8988T (cell line): ENCODE results near the gene TTC39C.
A peak's percentile ranks its signal among the peaks of the same experiment; 100 is the strongest.

Experiments used
- DNase-seq: peaks from one replicate; pipeline ENCODE4 v3.0.0; 2011

The TTC39C gene

GRCh38 chr18:23992089-23992940 is 22.2 kb upstream of the TTC39C start:
- no peak for DNase-seq

- no peak for DNase-seq
These were observed 21.6 kb upstream of the TTC39C start for GRCh38 chr18:23992941-23993280.

GRCh38 chr18:23994361-23994902 is 20.1 kb upstream of the TTC39C start:
- no peak for DNase-seq

- DNase-seq = no peak
These were observed 19.4 kb upstream of the TTC39C start for GRCh38 chr18:23995180-23995579.

GRCh38 chr18:23998018-23998417 is 16.5 kb upstream of the TTC39C start:
- DNase-seq = no peak

GRCh38 chr18:23998820-23999219 is 15.7 kb upstream of the TTC39C start:
- no peak for DNase-seq

GRCh38 chr18:24000613-24001490 is 13.7 kb upstream of the TTC39C start:
- DNase-seq = no peak

GRCh38 chr18:24002479-24002878 is 12.1 kb upstream of the TTC39C start:
- DNase-seq = no peak

- no peak for DNase-seq
These were observed 11.3 kb upstream of the TTC39C start for GRCh38 chr18:24003288-24003687.

GRCh38 chr18:24003903-24004640 is 10.5 kb upstream of the TTC39C start:
- DNase-seq = no peak

GRCh38 chr18:24006712-24007313 is 7.7 kb upstream of the TTC39C start:
- DNase-seq = no peak

GRCh38 chr18:24009246-24009645 is 5.3 kb upstream of the TTC39C start:
- DNase-seq = no peak

- DNase-seq = no peak
These were observed 4.8 kb upstream of the TTC39C start for GRCh38 chr18:24009651-24010333.

- no peak for DNase-seq
These were observed 3.9 kb upstream of the TTC39C start for GRCh38 chr18:24010673-24011072.

GRCh38 chr18:24011123-24011917 is 3.2 kb upstream of the TTC39C start:
- no peak for DNase-seq

GRCh38 chr18:24013051-24013450 is 1.5 kb upstream of the TTC39C start:
- no peak for DNase-seq

- peak; percentile 78 for DNase-seq
These were observed 558 bp downstream of the TTC39C start for GRCh38 chr18:24014986-24015638.

- DNase-seq = no peak
These were observed 1.4 kb downstream of the TTC39C start for GRCh38 chr18:24015639-24016631.

GRCh38 chr18:24016643-24017042 is 2.1 kb downstream of the TTC39C start:
- peak; percentile 69 for DNase-seq
